ENCODE results near the gene TSEN2.
"Not testable (repeated sequence)": the region's sequence is repeated elsewhere in the genome, so short reads cannot be mapped to it uniquely, and the experiment has no call there.

TSEN2 gene

DNA sequence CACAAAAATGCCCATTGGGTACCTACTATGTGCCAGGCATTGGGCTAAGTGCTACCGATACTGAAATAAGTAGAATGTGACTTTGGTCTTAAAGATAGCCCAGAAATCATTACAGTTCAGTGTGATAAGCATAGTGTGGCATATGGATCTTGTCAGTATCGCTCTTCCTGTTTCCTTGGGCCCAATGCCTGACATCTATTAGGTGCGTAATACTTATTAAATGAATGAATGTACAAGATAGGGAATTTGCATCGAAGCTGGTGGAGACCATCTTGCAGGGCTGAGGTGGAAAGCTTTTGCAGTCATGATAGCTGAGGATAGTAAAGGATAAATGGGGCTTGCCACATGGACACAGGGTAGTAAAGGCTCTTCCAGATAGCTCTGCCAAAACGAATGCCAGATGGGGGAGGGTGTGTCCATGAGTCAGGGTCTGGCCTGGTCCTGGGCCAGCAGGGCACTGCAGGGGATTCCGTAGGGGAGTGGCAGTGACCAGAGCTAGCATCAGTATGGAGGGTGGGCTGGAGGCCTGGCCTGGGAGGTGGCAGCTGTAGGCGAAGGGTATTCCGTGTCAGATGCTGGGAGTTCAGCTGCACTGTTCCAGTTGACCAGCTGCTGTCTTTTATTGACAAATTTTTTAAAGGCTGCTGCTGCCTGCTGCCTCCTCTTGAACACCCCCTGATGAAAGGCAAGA is 23.5 kb downstream of the TSEN2 start:
- no peak for DNase-seq

GRCh38 chr3:12508291-12508700 is 24.0 kb downstream of the TSEN2 start:
- DNase-seq: no peak

GRCh38 chr3:12509466-12509865 is 25.2 kb downstream of the TSEN2 start:
- no peak for DNase-seq

DNA sequence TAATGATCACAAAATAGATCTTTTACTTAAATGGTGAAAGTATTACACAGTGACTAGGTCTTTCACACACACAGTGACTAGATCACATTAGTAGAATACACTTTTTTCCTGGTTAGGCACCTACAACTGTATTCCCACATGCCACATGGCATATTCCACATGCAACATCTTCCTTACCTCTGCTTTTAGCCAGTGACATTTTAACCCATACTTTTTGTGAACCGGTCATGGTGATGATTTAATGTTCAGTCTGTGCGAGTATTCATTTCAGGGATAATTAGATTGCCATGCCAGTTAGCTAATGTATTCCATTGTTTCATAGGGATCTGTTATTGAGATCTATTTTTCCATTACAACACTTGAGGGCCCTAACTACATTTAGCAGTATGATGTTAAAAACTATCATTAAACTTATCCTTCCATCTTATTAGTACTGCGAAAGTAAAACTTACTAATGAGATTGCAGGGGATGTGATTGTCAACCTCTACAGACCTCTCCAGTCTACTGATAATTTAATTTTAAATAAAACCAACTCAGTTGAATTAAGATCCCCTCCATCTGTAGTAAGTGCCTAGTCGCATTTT is 28.3 kb downstream of the TSEN2 start:
- no peak for DNase-seq

GRCh38 chr3:12513694-12514446 is 29.6 kb downstream of the TSEN2 start:
- DNase-seq: no peak

DNA sequence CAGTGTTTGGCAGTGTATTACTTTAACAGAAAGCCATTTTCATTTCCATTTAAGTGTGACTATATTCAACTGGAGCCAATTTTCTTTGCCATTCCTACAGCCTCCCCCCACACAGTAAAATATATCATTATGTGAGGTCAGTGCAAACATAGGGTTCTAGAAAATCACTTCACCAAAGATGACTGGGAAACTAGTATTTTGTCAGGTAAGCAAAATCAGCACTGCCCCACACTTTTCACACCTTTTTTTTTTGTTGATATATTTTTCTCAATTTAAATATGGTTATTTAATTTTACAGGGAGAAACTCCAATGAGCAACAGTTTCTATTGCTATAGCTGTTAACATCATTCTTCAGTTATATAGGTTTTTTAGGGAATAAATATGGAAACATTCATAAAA is 31.4 kb downstream of the TSEN2 start:
- DNase-seq: no peak

GRCh38 chr3:12516873-12517272 is 32.6 kb downstream of the TSEN2 start:
- no peak for DNase-seq

DNA sequence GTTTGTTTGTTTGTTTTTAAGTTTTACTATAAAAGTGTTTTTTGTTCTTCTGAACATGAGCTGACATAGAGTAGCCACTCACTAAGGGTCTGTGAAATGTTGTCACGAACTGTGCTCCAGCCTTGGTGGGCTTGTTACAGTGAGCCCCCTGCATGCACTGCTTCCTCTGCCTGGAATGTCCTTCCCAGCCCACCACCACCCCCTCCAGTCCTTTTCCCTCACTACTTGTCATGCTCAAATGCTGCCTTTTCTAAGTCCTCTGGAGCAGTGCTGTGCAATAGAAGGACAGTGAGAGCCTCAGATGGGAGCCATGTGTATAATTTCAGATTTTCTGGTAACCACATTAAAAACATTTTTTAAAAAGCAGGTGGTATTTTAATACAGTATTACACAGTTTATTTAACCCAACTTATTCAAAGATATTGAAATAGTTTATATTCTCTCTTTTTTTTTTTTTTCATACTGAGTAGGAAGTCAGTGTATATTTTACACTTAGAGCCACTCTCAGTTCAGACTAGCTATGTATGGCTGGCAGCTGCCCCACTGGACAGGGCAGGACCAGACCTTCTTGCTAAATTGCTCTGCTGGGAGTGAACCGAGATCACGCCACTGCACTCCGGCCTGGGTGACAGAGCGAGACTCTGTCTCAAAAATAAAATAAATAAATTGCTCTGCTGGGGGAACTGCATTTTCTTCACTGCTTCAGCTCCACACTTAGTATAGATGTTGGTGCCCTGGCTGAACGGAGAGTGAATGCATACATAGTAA is 34.2 kb downstream of the TSEN2 start:
- no peak for DNase-seq

DNA sequence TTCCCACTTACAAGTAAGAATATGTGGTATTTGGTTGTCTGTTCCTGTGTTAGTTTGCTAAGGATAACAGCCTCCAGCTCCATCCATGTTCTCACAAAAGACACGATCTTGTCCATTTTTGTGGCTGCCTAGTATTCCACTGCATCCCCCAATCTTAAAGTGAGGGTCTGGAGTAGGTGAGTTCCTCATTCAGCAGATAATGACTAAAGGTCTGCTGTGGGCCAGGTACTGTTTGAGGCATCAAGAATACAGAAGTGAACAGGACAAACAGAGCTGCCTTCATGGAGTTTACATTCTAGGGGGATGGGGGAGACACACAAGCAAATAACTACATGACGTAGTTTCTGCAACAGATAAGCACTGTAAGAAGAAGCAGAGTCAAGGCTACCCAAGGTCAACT is 36.7 kb downstream of the TSEN2 start:
- DNase-seq: no peak

GRCh38 chr3:12522721-12523120 is 38.4 kb downstream of the TSEN2 start:
- no peak for DNase-seq

DNA sequence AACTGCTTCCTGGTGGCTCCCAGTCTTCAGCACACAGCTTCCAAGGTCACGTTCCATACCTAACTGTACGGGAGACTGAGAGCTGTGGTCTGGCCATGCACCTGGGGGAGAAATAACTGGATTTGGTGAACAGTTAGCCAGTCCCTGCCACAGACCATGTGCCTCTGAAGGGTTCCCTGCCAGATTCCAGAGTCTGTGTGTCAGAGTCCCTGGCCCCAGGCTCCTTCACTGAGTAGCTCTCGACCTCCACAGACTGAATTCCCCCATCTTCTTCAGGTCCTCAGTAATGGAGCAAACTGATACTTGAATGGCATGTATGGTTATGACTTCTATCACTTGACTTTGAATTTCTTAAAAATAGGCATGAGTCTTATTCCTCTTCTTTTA is 43.5 kb downstream of the TSEN2 start:
- DNase-seq: no peak

DNA sequence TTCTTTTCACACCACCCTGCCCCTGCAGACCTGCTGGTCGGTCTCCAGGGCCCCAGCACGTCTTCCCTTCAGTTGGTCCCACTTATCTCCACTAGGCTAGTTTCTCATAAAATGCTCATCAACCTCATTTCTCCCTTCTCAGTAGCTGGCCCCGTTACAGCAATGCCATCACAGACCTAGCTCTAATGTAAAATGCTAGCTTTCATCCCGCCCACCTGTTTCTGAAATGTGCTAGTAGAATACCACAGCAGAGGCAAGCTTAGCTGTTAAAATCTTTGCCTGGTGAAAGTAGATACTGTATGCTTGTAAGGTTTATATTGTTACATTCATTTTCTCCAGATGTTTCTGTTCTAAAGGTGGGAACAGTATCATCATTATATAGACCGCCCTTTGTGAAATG is 47.9 kb downstream of the TSEN2 start:
- DNase-seq: no peak

DNA sequence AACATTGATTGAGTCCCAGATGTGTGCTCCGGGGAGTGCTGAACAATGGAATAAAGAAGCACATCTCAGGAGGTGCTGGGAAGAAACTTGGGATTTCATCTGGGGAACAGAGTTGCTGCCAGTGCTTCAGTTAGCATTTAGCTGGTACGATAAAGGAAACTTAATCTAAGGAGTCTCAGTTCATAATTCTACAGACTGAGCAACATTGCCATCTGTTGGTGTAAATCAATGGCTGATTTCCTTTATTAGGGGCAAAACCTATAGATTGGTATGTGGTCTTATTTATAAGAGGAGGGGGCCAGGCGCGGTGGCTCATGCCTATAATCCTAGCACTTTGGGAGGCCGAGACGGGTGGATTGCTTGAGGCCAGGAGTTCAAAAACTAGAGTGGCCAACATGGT is 52.1 kb downstream of the TSEN2 start:
- DNase-seq: no peak

DNA sequence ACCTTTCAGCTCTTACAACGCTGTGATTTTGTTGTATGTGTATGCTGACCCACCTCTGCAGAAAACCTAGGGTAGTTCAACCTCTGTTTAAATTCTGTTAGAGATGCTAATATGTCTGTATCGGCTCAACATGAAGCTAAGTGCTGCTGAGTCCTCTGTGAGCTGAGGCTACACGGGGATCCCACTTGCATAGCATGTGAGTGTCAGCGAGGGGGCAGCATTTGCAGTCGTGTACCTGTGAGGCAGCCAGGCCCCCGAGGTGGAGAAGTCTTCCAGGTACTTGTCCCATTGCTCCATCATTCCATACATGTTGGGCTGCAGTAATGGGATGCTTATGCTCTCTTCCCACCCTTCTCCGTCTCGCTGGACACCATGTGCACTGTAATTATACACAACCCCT is 57.3 kb downstream of the TSEN2 start:
- no peak for DNase-seq

GRCh38 chr3:12543497-12543896 is 59.2 kb downstream of the TSEN2 start:
- not testable (repeated sequence) for DNase-seq

- DNase-seq: no peak
These were observed 60.6 kb downstream of the TSEN2 start for GRCh38 chr3:12544652-12545472.

- no peak for DNase-seq
These were observed 61.2 kb downstream of the TSEN2 start, which contains the start of gene MKRN2OS for GRCh38 chr3:12545473-12545791. Gene MKRN2OS (minus strand): TSS chr3:12545499. CDS start chr3:12545464, 35 bp downstream.

- DNase-seq: no peak
These were observed 65.9 kb downstream of the TSEN2 start for GRCh38 chr3:12549971-12550760.

DNA sequence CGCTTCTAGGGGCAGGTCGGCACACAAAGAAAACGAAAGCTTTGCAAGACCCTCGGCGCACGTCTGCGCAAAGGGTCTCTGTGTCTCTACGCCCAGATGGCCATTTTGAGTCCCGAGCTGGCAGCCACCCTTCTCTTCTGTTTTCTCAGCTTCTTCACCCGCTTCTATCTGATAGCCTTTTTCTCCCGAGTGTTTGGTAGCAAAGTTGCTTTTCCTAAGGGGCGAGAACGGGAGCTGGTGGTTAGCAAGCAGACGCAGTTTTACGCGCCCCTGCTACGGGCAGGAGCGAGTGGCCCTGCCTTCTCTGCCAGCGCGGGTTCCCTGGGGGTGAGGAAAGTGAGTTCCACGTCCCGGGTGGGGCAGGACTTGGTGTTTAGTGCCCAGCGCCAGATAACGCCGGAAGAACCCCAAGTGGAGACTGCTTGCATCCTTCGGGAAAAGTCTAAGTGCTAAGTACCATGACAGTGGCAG is 69.7 kb downstream of the TSEN2 start:
- DNase-seq: no peak

DNA sequence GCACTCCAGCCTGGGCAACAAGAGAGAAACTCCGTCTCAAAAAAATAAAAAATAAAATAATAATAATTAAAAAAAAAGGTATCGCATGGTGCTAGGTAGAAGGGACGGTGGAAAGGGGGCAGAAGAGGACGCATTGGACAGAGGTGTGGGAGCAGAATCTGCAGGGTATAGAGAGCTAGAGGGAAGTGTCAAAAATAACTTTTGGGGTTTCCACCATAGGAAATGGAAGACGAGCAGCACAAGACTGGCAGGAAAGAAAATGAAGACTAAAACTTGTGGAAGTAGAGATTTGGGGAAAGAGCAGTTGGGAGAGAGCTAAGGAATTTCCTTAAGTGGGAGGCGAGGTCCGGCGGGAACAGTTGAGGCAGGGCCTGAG is 72.0 kb downstream of the TSEN2 start:
- no peak for DNase-seq

GRCh38 chr3:12556690-12557472 is 72.6 kb downstream of the TSEN2 start, which contains the start of gene MKRN2:
Gene MKRN2 (plus strand): TSS chr3:12557087. CDS start chr3:12557151, 64 bp downstream.
- peak; percentile 72 to 73 for DNase-seq

Data from activated CD4-positive, alpha-beta T cell treated with anti-CD3 and anti-CD28 coated beads, Interleukin-2, amount 50 U/mL, for 4 hours (primary cell).